Measurements from ENCODE around the gene COX8C.

GRCh38 chr14:93343797-93344196, 3.2 kb upstream of the COX8C start:
- TF ChIP-seq CTCF (conservative IDR thresholded peaks at IDR 0.05; ENCODE audit: low read length) (no peak), EZH2phosphoT487 (IDR thresholded peaks at IDR 0.05; ENCODE audit: borderline replicate concordance, low read depth, low read length) (no peak)
